Right kidney (tissue), 1 donor: ENCODE data around the gene PRKN.
"Not testable (repeated sequence)": the region's sequence is repeated elsewhere in the genome, so short reads cannot be mapped to it uniquely, and the experiment has no call there.

Source experiments
- DNase-seq: peaks from one replicate; pipeline ENCODE4 v3.0.0-alpha.2; 2016

PRKN gene

DNA sequence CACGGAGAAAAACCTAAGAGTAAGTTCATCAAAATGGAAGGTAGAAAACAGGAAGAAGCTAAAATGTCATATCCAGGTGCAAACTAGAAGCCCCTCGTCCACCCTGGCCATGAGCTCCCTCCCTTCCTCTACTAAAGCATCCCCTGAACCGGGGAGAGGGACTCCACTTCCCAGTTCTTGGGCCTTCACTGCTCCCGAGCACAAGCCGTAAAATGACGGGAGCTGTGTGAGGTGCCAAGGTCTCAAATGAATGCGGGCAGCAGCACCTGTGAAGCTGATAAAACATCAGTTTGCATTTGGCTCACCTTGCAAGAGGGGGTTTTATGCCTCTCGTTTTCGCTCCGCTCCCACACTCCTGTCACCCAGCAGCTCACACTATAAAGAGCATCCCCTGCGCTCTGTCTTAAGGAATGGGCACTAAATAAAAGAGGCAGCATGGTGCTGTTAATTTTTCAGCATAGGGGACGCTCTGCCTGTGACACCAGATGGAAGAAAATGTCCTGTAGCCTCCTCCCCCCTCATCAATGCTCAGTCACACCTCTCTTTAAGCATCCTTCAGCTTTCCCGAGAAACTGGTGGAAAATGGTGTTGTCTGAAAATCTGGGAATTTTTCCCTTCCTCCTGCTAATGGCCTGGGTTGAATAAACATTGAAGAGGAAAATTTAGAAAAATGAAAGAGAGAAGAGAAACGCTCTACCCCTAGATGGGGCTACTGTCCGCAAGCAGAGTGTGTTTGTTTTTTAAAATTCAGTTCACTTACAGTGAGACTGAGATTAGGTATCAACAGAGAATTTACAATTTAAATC, 890.7 kb downstream of the PRKN start:
- no peak for DNase-seq

DNA sequence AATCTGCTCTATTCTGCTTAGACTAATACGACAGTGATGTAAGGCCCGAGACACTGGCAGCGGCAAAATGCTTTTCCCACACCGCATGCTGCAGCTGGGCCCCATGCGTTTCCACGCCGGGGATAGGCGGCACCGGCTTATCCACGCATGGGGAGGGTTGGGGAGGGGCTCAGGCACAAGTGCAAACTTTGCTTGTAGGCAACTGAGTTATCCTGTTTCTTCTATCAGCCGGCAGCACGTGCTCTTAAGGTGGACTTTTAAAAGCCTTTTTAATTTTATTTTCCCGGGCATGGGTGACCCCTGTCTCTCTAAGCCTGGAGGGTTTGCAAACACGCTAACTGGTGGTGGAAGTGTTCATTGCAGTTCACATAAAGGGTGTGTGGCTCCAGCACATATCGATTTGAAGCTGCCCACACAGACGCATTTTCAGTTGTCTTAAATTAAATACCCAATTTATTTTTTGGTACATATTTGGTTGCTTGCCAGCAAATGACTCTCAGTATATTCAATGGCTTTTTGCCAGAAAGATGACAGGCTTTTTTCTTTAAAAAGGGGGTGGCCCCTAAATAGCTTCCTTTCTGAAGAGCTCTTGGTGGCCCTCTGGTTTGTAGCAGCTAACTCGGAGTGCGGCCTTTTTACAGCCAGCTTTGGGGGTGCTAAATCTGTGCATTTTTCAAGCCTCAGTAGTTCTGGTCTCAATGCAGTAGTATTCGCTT, 891.9 kb downstream of the PRKN start:
- DNase-seq = peak; percentile 33

DNA sequence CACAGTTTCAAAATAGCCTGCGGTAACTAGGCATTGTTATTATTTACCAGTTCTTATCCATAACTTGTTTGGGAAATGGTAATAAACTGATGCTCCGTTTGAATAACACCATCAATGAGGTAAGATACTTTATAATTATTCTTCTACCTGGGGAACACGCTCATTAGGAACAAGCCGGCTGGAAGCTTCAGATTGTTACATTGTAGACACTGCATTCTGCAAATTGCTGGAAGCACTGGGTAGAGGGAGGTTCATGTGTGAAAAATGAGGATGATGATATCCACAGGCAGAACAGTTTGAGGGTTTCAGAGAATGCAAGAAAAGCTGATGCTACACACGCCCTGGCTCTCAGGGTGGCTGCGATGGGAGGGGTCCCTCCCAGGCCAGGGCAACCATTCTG, 893.1 kb downstream of the PRKN start:
- no peak for DNase-seq

DNA sequence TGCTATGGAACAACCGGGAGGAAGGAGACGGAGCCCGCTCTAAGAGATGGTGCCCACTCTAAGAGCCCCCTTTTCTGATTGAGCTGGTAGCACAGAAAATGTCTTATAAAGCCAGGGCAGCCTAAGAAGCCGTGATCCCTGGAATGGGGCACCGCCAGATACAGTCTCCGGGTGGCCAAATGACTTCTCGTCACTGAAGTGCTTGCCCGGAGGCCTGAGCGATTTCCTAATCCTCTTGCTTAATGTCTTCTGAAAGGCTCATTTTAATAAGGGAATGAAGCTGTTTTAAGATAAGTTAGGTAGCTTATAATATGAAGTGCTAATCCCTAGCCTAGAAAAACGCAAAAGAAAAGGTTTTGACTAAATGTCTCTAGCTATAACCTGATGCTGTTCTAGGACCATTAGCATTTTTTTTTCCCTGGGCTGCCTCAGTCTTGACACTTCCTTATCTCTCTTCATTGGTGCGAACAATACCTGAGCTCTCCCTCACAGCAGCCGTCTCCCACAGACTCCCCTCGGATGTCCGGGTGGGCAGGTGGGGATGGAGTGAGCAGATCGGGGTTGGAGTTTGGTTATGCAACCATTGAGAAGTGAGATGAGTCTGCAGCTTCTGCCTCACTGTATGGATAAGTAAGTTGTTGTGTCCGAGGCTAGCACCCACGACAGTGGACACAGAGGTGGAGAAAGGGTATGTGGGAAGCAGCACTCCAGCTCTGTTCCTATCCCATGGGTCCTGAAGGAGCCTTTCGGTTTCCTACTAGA, 894.3 kb downstream of the PRKN start:
- no peak for DNase-seq

DNA sequence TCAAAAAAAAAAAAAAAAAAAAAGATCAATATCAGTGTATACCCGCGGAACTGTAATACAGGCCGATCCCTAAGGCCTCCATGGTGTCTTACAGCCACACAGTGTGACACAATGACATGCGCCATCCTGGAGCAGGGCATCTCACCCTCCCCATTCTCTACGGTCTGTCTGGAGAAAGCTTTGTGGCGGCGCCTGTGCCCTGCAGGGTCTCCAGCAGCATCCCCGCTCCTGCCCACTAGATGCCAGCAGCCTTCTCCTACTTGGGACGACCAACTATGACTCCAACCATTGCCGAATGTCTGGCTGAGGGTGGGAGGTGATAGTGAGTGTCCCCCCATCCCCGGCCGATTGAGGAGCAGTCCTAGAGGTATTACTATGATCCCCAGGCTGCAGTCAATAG, 894.9 kb downstream of the PRKN start:
- DNase-seq = no peak

DNA sequence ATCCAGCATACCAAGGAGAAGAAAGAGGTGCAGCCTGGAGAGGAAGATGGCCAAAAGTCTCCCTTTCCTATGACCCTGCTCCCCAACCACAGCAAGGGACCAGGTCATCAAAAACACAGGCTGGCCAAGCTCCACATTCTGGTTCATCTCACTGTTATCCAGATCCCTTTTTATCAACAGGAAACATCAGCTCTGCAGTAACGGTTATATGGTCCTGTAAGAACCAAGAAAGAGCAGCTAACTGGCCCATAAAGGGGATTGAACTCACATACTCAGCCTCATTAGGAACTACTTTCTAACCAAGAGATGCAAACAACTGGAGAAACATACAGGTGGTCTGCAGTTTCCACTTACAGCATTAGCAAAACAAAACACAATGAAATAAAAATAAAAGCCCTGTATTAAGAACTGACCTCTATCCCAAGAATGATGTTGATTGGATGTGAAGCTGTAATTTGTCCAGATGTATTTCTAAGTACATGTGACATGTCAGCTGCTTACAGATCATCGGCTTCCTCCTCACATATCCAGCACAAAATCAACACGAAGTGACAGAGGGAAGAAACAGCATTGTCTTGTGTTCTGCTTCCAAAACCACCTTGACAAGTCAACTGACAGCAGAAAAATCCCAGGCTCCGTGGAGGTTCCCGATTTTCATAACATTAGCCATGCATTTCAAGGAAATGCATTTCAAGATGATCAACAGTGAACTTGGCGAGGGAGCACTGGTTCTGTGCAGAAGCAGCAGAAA, 896.5 kb downstream of the PRKN start:
- no peak for DNase-seq

DNA sequence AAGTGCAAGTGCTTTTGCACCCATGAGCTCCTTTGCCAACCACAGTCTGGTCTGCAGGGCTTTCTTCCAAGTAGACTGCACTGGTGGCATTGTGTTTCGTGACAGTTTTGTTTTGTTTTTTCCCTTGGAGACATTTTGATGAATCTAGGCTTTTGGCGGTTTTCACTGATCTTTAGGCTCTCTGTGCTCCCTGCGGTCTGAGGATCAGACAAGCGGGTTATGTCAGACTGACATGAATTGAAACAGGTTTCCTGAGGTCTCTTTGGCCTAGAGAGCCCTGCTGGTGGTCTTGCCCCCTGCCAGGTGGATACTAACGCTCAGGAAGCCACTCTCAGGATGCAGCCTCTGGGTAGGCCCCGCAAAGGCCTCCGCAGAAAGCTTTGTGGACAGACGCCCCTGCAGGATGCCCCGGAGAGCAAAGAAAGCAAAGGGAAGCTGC, 898.3 kb downstream of the PRKN start:
- DNase-seq = no peak

DNA sequence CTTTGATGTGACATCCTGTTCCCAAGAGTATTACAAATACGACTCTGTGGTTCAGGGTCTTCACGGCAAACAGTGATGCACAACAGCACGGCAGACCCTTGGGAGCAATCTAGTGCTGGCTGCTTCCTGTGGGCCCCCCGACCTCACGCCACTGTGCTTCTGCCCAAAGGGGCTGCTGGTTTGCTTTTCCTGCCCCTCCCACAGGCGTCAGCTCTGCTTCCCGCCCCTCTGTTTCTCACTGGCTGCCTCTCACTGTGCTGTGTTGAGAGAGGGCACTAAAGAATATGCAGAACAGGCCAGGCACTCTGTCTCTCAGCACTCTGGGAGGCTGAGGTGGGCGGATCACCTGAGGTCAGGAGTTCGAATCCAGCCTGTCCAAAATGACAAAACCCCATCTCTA, 899.2 kb downstream of the PRKN start:
- DNase-seq = no peak

DNA sequence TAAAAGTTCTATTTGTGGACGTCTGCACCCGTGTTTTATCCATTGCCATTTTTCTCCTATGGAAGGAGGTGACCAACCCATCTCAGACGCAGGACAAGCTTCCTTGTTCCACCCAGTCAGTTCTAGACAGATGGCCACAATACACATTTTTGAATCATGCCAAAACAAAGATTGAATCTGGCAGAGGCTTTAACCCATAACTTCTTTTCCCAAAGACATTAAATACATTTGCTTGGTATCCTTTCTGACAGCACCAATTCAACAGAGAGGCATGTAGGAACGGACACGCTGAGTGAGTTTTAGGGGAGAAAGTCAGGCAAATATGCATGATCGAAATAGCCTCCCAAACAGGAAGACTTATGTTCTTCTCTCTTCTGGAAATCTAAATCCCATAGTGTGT, 901.1 kb downstream of the PRKN start:
- no peak for DNase-seq

DNA sequence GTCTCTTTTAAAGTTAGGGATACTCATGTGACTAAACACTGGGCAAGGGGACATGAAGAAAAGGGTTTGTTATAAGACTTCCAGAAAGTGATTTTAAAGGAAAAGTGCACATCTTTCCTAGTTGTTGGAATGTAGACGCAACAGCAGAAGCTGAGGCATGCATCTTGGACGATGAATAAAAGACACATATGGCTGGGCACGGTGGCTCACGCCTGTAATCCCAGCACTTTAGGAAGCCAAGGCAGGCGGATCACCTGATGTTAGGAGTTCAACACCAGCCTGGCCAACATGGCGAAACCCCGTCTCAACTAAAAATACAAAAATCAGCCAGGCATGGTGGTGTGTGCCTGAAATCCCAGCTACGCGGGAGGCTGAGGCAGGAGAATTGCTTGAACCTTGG, 905.4 kb downstream of the PRKN start:
- not testable (repeated sequence) for DNase-seq

DNA sequence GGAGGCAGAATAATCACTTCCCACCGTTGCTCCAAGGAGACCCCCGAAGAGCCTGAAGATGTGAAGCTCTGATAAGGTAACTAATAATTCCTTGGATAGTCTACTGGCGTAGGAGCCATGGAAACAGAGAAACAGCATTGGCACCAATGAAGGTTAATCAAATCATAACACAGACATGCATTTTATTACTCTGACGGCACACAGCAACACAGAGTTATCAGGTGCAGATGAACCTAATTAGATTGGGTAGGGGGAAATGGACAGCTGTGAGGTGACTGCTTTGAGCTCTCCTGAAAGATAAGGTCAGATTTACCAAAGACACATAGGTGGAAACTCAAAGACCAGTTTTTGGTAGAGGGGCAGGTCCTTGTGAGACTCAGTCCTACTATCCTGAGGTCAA, 909.7 kb downstream of the PRKN start:
- DNase-seq = no peak

DNA sequence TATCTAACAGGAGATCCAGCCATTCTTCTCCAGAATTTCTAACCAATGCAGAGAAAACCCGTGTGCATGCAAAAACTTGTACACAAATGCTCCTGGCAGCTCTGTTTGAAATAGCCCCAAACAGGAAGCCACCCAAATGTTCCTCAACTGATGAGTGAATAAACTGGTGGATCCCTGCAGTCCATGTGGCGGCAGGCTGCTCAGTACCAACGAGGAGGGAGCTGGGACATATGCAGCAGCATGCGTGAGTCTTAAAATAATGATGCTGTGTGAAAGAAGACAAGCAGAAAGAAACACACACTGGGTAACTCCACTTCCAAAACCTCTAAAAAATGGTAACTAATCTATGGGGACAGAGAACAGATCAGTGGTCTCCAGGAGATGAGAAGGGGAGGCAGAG, 911.6 kb downstream of the PRKN start:
- DNase-seq = no peak

DNA sequence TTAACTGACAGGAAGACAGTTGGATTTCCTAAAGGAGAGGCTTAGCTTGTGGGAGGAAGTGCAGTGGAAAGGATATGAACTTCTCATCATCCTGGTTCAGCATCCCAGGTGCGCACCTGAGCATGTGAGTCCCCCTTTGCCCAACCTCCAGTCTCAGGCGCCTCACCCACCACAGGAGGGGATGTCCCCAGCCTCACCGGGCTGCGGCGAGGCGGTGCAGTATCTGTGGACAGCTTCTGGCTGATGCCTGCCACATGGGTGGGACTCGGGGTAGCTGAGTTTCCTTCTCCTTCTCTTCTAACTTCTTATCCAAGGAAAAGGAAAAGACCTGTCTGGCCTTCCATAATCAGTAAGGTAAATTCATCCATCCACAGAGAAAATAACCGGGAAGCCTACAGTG, 914.4 kb downstream of the PRKN start:
- DNase-seq = no peak

DNA sequence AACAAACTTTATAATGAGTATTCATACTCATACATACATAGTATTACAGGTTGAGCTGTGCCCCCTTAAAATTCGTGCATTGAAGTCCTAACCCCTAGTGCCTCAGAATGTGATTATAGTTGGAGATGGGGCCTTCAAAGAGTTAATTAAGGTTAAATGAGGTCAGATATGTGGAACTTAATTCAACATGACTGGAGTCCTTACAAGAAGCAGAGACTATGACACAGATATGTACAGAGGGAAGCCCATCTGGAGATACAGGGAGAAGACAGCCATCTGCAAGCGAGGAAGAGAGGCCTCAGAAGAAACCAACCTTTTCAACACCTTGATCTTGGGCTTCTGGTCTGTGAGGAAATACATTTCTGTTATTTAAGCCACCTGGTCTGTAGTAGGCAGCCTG, 917.6 kb downstream of the PRKN start:
- DNase-seq = no peak

DNA sequence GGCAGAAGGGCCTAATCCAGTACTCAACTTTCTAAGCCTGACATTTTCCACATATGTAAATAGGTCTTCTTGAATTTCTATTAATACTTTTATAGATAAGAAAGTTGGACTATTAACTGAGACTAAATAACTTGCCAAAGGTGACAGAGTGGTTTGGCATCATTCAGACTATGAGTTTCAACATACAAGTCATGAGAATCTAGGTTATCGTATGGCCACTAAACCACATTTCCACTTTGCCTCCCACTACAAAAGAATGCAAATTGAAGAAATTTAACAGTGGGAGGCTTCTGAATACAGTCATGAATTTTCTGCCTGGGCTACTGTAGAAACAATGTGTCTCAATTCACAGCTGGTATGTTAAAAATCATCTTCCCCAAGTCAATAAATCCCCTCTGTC, 922.7 kb downstream of the PRKN start:
- DNase-seq = no peak

DNA sequence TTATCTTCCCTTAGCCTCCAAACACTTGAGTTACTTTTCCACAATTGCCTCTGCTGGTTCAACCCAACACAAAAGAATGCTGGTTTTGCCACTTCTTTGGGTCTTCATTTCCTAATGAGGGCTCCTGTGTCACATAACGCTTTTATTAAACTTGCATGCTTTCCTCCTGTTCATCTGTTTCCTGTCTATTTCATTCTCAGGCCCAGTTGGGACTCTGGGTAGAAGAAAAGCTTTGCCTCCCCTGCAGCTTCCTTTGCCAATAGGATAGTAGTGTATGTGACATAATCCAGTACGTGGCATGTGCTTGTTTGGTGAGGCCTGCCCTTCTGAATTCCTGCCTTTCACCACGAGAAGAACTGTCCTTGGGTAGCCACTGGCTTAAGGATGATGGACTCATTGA, 924.4 kb downstream of the PRKN start:
- DNase-seq = no peak

DNA sequence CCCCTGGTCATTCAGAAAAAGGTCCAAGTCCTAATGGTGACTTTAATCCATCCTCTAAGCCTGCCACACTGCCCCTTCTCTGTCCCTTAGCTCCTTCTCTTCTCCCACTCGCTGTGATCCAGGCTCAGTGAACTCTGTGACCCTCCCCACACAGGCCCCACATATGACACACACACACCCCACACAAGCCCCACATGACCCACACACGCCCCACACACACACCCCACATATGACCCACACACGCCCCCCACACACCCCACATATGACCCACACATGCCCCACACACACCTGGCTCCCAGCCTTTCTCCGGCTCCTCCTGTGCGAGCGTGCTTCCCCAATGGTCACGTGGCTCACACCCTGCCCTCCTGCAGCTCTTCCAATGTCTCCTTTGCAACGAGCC, 925.3 kb downstream of the PRKN start:
- DNase-seq = no peak

DNA sequence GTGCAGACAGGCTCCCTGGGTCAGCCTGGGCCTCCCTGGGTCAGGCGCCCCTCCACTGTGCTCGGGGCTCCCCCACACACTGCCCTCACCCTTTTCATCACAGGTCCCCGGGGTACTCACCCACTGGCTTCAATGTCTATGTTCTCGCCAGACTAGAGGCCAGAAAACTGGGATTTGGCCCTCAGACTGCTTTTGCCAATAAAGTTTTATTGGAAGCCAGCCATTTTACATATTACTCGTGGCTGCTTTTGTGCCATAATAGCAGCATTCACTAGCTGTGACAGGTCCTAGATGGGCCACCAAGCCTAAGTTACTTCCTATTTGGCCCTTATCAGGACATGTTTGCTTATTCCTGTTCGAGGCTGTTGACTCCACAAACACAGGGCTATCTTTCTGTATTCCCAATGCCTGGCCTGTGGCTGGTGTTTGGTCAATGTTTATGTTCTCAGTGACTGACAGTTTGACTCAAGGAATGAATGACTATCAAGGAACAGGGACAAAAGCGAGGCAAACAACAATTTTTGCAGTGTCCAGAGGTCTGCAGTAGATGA, 928.6 kb downstream of the PRKN start:
- no peak for DNase-seq

DNA sequence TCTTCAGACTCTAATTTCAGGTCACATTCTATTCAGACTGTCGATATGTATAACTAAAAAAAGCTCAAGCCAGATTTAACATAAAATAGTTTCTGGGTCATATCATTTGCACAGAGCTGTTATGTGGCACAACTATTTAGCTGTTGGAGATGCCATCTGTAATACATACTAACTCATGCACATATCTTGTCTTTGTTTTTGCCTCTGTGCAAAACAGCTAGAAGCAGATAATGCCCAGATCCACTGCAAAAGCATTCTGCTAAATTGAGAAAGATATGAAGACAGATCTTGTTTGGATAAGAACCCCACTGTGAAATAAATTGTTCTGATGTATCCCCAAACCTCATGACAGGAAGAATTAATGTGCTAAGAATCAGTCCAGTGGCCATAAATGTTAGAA, 930.9 kb downstream of the PRKN start:
- no peak for DNase-seq

DNA sequence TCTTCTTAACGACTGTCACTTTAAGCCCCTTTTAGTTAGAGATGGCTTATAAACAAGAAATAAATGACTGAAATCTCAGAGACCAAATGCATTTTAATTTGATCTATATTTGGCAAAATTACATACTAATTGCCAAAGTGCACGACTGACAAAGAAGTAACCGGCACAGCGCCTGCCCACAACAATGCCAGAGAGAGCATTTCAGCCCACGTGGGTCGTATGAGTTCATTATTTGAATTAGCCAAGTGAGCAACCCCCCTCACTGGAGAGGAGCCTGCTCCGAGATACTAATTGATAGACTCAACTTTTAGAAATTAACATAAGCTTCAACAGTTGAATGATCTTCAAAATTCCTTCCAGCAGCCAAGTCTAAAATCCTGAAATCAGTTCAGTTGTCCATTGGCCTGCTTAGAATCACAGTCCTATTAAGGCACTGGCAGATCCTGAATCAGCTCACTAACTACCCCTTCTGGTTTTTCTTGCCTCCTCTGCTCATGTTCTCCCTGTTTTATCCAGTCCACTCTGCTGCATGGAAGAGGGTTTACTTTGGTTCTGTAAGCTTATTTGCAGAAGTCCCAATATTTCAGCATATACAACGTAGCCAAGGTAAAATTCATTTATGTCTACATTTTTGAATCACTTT, 934.6 kb downstream of the PRKN start:
- DNase-seq = no peak

DNA sequence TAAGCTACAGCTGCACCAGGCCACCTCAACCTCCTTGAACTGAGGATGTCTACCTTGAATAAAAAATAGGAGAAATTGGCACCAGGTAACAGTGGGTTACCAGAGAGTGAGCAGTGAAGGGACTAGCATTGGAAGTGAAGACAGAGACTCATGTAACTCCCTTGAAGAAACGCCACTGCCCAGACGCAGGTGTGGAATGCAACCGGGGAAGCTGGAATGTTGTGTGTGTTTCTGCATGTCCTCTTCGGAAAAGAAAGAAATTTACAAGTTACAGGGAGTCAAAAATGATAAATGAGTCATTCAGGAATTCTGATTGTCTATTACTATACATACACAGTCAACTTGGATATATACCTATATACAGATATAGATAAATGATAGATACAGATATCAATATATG, 939.0 kb downstream of the PRKN start:
- no peak for DNase-seq

DNA sequence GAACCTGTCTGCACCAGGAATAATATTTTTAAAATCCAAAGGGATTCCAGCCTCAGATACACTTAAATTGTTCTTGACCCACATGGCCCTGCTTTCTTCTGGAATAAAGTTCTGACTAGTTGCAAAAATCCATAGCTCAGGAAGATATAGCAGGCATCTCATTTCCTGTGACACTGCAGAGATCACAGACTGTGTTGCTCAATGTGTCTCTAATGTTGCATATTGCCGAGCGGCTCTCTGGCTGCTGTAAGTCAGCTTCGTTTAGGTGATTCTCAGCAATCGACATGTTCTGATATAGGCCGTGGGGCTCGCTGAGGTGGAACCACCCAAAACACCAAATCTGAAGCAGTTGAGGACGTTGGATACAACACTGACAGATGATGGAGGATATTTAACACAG, 955.4 kb downstream of the PRKN start:
- no peak for DNase-seq
